MM.1S (cell line): ENCODE data around the gene C2CD3.

Experiments
- DNase-seq: peaks from one replicate; pipeline ENCODE4 v3.0.0-alpha.2; 2015
- H2AFZ ChIP-seq: fragments of 300-600 bp; sonication (generic); 2 replicates; pipeline ENCODE4 v1.6.0; 2016; ENCODE audit warnings: antibody characterized with exemption, low read length
- H3F3A ChIP-seq: fragments of 300-600 bp; sonication (generic); 2 replicates; pipeline ENCODE4 v1.6.1; 2016; ENCODE audit warnings: mild to moderate bottlenecking, antibody characterized with exemption, low read length, moderate library complexity, mixed read lengths; ENCODE audit not compliant: insufficient read depth
- H3K27ac ChIP-seq: fragments of 300-600 bp; sonication (generic); 2 replicates; pipeline ENCODE4 v1.5.1; 2016; ENCODE audit warnings: mild to moderate bottlenecking, low read length
- H3K27me3 ChIP-seq: fragments of 300-600 bp; sonication (generic); replicated peaks from 2 replicates; pipeline ENCODE4 v1.6.0; 2016; ENCODE audit warnings: low read length; ENCODE audit not compliant: insufficient read depth
- H3K36me3 ChIP-seq: fragments of 300-600 bp; sonication (generic); replicated peaks from 2 replicates; pipeline ENCODE4 v1.6.1; 2016; ENCODE audit warnings: mild to moderate bottlenecking, low read length, mixed read lengths; ENCODE audit not compliant: insufficient read depth
- H3K4me1 ChIP-seq: fragments of 300-600 bp; sonication (generic); 2 replicates; pipeline ENCODE4 v1.6.1; 2016; ENCODE audit warnings: low read length, mixed read lengths
- H3K4me2 ChIP-seq: fragments of 300-600 bp; sonication (generic); 2 replicates; pipeline ENCODE4 v1.6.0; 2016; ENCODE audit warnings: low read depth, low read length
- H3K4me3 ChIP-seq: fragments of 300-600 bp; sonication (generic); 2 replicates; pipeline ENCODE4 v1.5.1; 2016; ENCODE audit warnings: low read length, mixed read lengths
- H3K79me2 ChIP-seq: fragments of 300-600 bp; sonication (generic); 2 replicates; pipeline ENCODE4 v1.6.1; 2016; ENCODE audit warnings: mixed run types, low read length, mixed read lengths
- H3K9ac ChIP-seq: fragments of 300-600 bp; sonication (generic); 2 replicates; pipeline ENCODE4 v1.6.1; 2016; ENCODE audit warnings: low read length, mixed read lengths
- H3K9me2 ChIP-seq: fragments of 300-600 bp; sonication (generic); replicated peaks from 2 replicates; pipeline ENCODE4 v1.6.1; 2016; ENCODE audit warnings: mild to moderate bottlenecking, low read length, mixed read lengths; ENCODE audit not compliant: insufficient read depth
- H3K9me3 ChIP-seq: fragments of 300-600 bp; sonication (generic); replicated peaks from 2 replicates; pipeline ENCODE4 v1.6.1; 2016; ENCODE audit warnings: mild to moderate bottlenecking, low read length, mixed read lengths; ENCODE audit not compliant: insufficient read depth
- H4K20me1 ChIP-seq: fragments of 300-600 bp; sonication (generic); 2 replicates; pipeline ENCODE4 v1.6.1; 2016; ENCODE audit warnings: mild to moderate bottlenecking, low read length, moderate library complexity, mixed read lengths; ENCODE audit not compliant: insufficient read depth
- CTCF ChIP-seq: fragments of 300-600 bp; sonication (generic); IDR thresholded peaks from 2 replicates; pipeline ENCODE4 v1.5.1; 2016; ENCODE audit warnings: antibody characterized with exemption, low read length, mixed read lengths
- EZH2 ChIP-seq: fragments of 300-600 bp; sonication (generic); optimal IDR thresholded peaks from 2 replicates; pipeline ENCODE3; 2017; ENCODE audit warnings: low read depth, mild to moderate bottlenecking, antibody characterized with exemption, low read length, mixed read lengths
- EZH2phosphoT487 ChIP-seq: fragments of 300-600 bp; sonication (generic); IDR thresholded peaks from 2 replicates; pipeline ENCODE4 v1.6.1; 2018; ENCODE audit warnings: antibody characterized with exemption, low read length

The C2CD3 gene

GRCh38 chr11:74057249-74058151 lies 113.3 kb downstream of the C2CD3 start:
- no peaks in the 10 kb centered on the region for H3K4me1 ChIP-seq

GRCh38 chr11:74055938-74056337 lies 114.9 kb downstream of the C2CD3 start:
- H3K27ac ChIP-seq = no peak overlapping the region
- H3K36me3 ChIP-seq = no peaks in the 10 kb centered on the region
- no peak overlapping the region for H3K4me3 ChIP-seq
- no peak overlapping the region for H3K4me2 ChIP-seq
- H3F3A ChIP-seq = no peaks in the 10 kb centered on the region
- no peak overlapping the region for H2AFZ ChIP-seq
- no peak overlapping the region for H3K9ac ChIP-seq
- no peaks in the 10 kb centered on the region for H3K27me3 ChIP-seq
- no peak for DNase-seq
- no peak for TF ChIP-seq EZH2phosphoT487
- TF ChIP-seq CTCF = no peak
- TF ChIP-seq EZH2 = no peak
- H3K9me2 ChIP-seq = no peaks in the 10 kb centered on the region
- no peaks in the 10 kb centered on the region for H4K20me1 ChIP-seq
- H3K9me3 ChIP-seq = no peaks in the 10 kb centered on the region
- H3K4me1 ChIP-seq = no peaks in the 10 kb centered on the region
- no peaks in the 10 kb centered on the region for H3K79me2 ChIP-seq

More at GRCh38 chr11:74057249-74058151, 113.3 kb downstream of the C2CD3 start:
- TF ChIP-seq EZH2phosphoT487 (no peak), CTCF (no peak), EZH2 (no peak)
- H3K9me2 ChIP-seq = no peaks in the 10 kb centered on the region
- no peak overlapping the region for H2AFZ ChIP-seq
- no peak overlapping the region for H3K27ac ChIP-seq
- no peaks in the 10 kb centered on the region for H3K36me3 ChIP-seq
- H3K27me3 ChIP-seq = no peaks in the 10 kb centered on the region
- H3K9me3 ChIP-seq = no peaks in the 10 kb centered on the region
- H3K79me2 ChIP-seq = no peaks in the 10 kb centered on the region
- H3K4me2 ChIP-seq = no peak overlapping the region
- no peak for DNase-seq
- no peak overlapping the region for H3K9ac ChIP-seq
- no peaks in the 10 kb centered on the region for H3F3A ChIP-seq
- H3K4me3 ChIP-seq = no peak overlapping the region
- H4K20me1 ChIP-seq = no peaks in the 10 kb centered on the region

GRCh38 chr11:74050465-74050864 lies 120.3 kb downstream of the C2CD3 start:
- no peak for DNase-seq
- Histone ChIP-seq H3K36me3 (no peaks in the 10 kb centered on the region), H4K20me1 (no peaks in the 10 kb centered on the region), H3K4me2 (no peak overlapping the region), H3K9me2 (no peaks in the 10 kb centered on the region), H3K9ac (no peak overlapping the region), H3F3A (no peaks in the 10 kb centered on the region), H3K79me2 (no peaks in the 10 kb centered on the region), H3K4me3 (no peak overlapping the region), H3K4me1 (no peaks in the 10 kb centered on the region), H3K27me3 (no peaks in the 10 kb centered on the region), H3K27ac (no peak overlapping the region), H2AFZ (no peak overlapping the region), H3K9me3 (no peaks in the 10 kb centered on the region)
- TF ChIP-seq EZH2phosphoT487 (no peak), CTCF (no peak), EZH2 (no peak)
